Measurements from ENCODE around the gene FBLIM1.

The FBLIM1 gene

GRCh38 chr1:15748264-15748663 is 10.3 kb upstream of the FBLIM1 start:
- DNase-seq (ENCODE audit: low read depth in 2 of 2): no peak

GRCh38 chr1:15748690-15749398 is 9.8 kb upstream of the FBLIM1 start:
- no peak for DNase-seq (ENCODE audit: low read depth in 2 of 2)

- DNase-seq (ENCODE audit: low read depth in 2 of 2): no peak
These were observed 8.9 kb upstream of the FBLIM1 start for GRCh38 chr1:15749399-15750291.

DNA sequence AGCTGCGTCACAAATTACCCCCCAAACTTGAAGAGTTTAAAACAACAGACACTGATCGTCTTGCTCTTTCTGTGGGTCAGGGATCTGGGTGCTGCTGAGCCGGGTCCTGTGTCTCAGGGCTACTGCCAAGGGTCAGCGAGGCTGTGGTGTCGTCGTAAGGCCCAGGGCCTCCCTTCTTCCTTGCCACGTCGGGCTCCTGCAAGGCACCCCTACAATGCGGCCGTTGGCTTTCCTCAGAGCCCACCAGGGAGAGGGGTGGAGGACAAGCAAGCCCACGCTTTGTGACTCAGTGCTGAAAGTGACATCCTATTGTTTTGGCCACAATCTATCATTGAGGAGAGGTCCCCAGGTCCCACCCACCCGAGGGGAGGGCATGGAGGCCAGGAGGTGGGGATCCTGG is 7.7 kb upstream of the FBLIM1 start:
- DNase-seq (ENCODE audit: low read depth in 2 of 2): no peak

- DNase-seq (ENCODE audit: low read depth in 2 of 2): no peak
These were observed 6.9 kb upstream of the FBLIM1 start for GRCh38 chr1:15751717-15752116.

GRCh38 chr1:15753776-15754175 is 4.8 kb upstream of the FBLIM1 start:
- no peak for DNase-seq (ENCODE audit: low read depth in 2 of 2)

GRCh38 chr1:15755021-15755645 is 3.5 kb upstream of the FBLIM1 start:
- no peak for DNase-seq (ENCODE audit: low read depth in 2 of 2)

DNA sequence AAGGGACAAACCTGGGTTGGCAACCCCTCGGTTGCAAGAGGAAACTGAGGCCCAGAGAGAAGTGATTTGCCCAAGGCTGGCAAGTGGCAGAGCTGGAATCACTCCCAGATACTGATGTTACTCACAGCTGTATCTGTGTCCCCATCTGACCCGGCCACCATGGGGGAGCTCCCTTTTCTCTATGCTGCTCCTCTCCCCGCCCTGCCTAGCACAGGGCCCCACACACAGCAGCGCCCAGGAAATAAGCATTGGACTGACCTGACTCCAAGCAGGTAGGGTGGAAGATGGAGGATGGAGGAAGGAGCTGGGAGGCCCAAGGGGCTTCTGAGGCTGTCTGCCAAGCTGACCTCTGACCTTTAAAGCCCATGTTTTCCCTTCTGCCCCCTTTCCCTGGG is 3.0 kb upstream of the FBLIM1 start:
- DNase-seq (ENCODE audit: low read depth in 2 of 2): no peak

- no peak for DNase-seq (ENCODE audit: low read depth in 2 of 2)
These were observed 2.2 kb upstream of the FBLIM1 start for GRCh38 chr1:15756143-15757015.

GRCh38 chr1:15757016-15757543 is 1.5 kb upstream of the FBLIM1 start:
- no peak for DNase-seq (ENCODE audit: low read depth in 2 of 2)

- DNase-seq (ENCODE audit: low read depth in 2 of 2): no peak
These were observed 836 bp upstream of the FBLIM1 start for GRCh38 chr1:15757575-15758342.

DNA sequence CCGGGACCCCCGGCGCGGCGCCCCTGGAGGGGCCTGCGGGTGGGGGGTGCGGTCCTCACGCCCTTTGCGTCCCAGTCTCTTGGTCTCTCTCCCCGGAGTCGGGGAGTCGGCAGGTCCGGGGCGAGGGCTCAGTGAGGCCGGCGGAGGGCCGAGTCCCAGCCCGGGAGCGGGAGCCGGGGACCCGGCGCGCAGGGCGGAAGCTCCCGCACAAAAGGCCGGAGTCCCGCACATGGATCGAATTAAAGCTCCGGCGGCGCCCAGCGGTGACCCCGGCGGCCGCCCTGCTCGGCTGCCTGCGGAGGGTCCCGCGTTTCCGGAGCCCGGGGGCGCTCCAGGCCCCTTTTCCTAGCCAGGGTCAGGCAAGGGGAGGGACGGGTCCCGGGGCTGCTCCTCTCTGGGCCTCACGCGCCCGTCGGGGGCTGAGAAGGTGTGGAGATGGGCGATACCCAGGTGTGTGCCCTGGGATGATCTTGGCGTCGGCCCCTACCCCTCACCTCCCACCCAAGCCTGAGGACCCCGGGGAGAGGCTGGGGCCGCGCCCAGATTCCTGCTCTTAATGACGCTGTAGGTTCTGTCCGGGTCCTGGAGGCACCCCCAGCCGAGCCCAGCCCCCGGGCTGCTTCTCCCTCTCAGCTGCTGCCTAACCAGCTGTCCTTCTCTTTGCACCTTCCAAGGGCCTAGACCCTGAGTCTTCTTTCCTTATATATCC is 512 bp downstream of the FBLIM1 start:
- no peak for DNase-seq (ENCODE audit: low read depth in 2 of 2)

DNA sequence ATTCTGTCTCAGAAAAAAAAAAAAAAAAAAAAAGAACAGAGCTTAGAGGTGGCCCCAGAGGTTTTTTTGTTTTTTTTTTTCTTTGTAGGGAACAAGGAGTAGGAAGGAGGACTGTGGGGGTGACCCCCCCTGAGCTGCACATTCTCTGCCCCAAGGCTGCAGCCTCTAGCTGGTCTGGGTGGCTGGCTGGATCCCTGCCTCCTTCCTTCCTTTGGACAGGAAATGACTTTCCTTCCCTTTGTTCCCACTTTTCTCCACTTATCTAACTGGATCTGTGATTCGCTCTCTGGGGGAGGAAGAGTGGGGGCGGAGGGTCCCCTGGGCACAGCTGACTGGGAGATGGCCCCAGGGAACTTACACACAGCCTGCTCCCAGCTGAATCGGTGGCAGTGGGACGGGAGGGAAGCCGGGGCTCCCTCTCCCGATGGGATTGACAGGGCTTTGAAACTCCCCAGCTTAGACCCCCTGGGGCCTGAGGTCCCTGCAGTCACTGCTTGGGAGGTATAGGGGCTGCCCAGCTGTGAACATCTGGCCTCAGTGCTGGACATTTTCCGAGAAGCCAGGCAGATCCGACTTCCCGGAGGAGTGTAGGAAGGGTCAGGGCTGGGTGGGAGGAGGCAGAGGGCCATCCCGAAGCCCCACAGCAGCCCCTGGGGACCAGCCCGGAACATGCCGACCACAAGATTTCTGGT is 2.1 kb downstream of the FBLIM1 start:
- peak in 1 of 2 experiments; percentile 20 for DNase-seq (ENCODE audit: low read depth in 2 of 2)

DNA sequence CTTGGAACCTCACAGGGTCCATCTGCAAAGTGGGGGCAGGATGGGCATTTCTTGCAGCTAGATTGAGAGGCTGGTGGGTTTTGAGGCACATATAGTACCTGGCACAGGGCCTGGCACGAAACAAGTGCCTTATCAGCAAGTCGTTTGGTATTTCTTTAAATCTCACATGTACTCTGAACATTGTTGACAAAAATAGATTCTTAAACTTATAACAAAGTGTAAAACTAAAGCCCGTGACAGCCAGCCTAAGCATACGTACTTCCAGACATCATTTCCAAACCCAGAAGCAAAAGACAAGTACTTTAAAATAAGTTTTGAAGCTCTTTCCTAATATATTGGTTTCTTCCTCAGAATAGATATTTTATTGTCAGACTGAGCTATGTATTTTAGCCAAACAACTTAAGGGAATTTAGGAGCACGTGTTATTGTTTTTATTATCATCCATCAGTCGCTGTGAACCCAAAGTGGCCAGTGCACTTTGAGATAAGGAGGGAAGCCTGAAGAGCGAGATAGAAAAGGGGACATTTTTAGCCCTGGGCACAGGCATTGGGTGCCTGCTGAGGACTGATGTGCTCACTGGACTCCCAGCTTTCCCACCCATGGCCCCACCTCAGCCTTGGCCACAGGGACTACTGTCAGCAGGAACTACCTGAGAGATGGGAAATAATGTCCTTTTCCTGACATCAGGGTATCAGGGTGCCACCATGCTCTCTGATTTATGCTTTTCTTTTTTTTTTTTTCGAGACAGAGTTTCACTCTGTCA is 3.0 kb downstream of the FBLIM1 start:
- no peak for DNase-seq (ENCODE audit: low read depth in 2 of 2)

GRCh38 chr1:15762546-15762945 is 4.0 kb downstream of the FBLIM1 start:
- DNase-seq (ENCODE audit: low read depth in 2 of 2): no peak

- DNase-seq (ENCODE audit: low read depth in 2 of 2): no peak
These were observed 5.7 kb downstream of the FBLIM1 start for GRCh38 chr1:15764269-15764764.

- DNase-seq (ENCODE audit: low read depth in 2 of 2): no peak
These were observed 6.3 kb downstream of the FBLIM1 start for GRCh38 chr1:15764890-15765289.

DNA sequence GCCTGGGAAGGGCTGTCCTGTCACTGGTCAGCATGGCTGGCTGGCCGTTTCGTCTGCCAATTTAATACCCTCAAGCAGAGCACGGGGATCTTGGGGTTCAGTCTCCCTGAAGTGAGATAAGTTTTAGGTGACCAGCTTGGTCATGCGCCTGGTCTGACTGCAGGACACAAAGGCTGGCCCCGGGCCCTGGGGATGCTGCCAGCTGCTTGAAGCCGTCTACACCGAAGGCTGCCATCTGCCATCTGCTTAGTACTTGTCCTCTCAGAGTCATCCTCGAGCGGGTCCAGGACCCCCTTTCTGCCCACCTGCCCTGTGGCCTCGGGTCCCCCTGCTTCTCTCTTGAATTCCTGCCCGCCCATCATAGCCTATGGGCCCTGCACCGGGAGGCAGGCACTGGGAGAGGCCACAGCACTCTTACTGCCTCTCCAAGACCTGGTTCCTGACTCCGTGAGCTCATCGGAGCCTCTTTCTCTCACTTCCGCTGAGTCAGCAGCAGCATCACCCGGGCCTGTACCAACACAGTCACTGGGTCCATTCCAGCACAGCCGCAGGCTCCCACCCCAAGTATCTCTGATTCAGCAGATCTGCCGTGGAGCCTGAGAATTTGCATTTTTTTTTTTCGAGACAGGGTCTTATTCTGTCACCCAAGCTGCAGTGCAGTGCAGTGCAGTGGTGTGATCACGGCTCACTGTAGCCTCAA is 7.0 kb downstream of the FBLIM1 start:
- no peak for DNase-seq (ENCODE audit: low read depth in 2 of 2)
